ENCODE data around the gene LECT2. TPM values are rescaled to one million over a fixed set of nuclear protein-coding genes. Genes with fewer than 3 reads are reported as not detected.

LECT2 gene
- not detected in 2 replicates for total RNA-seq

DNA sequence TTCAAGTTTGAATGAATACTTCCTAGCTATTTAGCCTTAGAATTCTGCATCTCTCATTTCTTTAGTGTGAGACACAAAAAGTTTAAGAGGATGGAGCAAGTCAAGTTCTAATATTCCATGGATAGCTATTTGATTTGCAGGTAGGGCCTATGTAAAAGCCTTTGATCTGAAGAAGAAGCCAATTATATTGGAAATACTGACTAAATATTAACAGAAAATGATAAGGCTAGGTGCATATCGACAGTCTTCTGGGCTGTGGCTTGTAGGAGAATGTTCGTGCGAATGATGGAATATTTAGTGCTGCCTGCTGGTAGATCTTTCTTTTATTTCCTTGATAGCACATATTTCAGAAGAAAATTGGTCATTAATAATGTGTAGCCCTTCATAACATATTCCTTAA is at the start of gene LECT2:
Gene LECT2, minus strand, starts transcription at position 85 of the 400 bp plus-strand sequence. CDS start 150 bp downstream, outside the sequence.

Other genes starting within 250 kb of the LECT2 start
- gene SLC25A48, start 120.3 kb downstream of the LECT2 start, total RNA-seq = not detected in 2 replicates
- not detected in 2 replicates for gene IL9, start 59.1 kb downstream of the LECT2 start, total RNA-seq
- 40.6 and 46.1 TPM in 2 replicates for gene TGFBI, start 74.0 kb upstream of the LECT2 start, total RNA-seq
- gene SMAD5, start 177.9 kb upstream of the LECT2 start, total RNA-seq = 36.1 and 45.0 TPM in 2 replicates
- not detected in 2 replicates for gene SMIM32, start 238.2 kb upstream of the LECT2 start, total RNA-seq